CD14-positive monocyte (primary cell): Measurements from ENCODE around the gene CTAGE4. TPM values are rescaled to one million over a fixed set of nuclear protein-coding genes. Genes with fewer than 3 reads are reported as not detected.
"Not testable (repeated sequence)": the region's sequence is repeated elsewhere in the genome, so short reads cannot be mapped to it uniquely, and the experiment has no call there.

Source experiments
- DNase-seq, 3 donors: peaks; one replicate each; pipeline ENCODE4 v3.0.0-alpha.2; 2011 to 2022
- H2AFZ ChIP-seq: 2 replicates; pipeline ENCODE4 v1.6.0; 2012; ENCODE audit warnings: mild to moderate bottlenecking, low read depth, low read length, inconsistent platforms; ENCODE audit not compliant: insufficient read depth, poor library complexity, severe bottlenecking
- H3K27ac ChIP-seq, 2 donors: 1 replicate in 1 of 2; 2 replicates in 1 of 2; pipeline ENCODE4 v1.5.1; 2012 to 2013; ENCODE audit warnings: low read length in 2 of 2, control low read depth in 1 of 2, inconsistent platforms in 1 of 2, low read depth in 1 of 2, mild to moderate bottlenecking in 1 of 2
- H3K27me3 ChIP-seq, 2 donors: one replicate each; pipeline versions ENCODE4 v1.6.0 to v1.6.1; 2011 to 2013; ENCODE audit warnings: low read length in 2 of 2; ENCODE audit not compliant: control insufficient read depth in 2 of 2, insufficient read depth in 2 of 2
- H3K36me3 ChIP-seq, 2 donors: replicated peaks in 1 of 2; 1 replicate in 1 of 2; 2 replicates in 1 of 2; pipeline versions ENCODE4 v1.5.1 to v1.6.1; 2012 to 2013; ENCODE audit warnings: low read length in 2 of 2, control low read depth in 1 of 2, inconsistent platforms in 1 of 2, mild to moderate bottlenecking in 1 of 2; ENCODE audit not compliant: insufficient read depth in 2 of 2, control insufficient read depth in 1 of 2
- H3K4me1 ChIP-seq, 2 donors: 1 replicate in 1 of 2; 2 replicates in 1 of 2; pipeline versions ENCODE4 v1.5.1 to v1.6.1; 2012 to 2013; ENCODE audit warnings: low read length in 2 of 2, control low read depth in 1 of 2, inconsistent platforms in 1 of 2, mild to moderate bottlenecking in 1 of 2, moderate library complexity in 1 of 2; ENCODE audit not compliant: insufficient read depth in 2 of 2, control insufficient read depth in 1 of 2
- H3K4me2 ChIP-seq: replicated peaks from 2 replicates; pipeline ENCODE3; 2012; ENCODE audit warnings: low read length, moderate library complexity, mild to moderate bottlenecking; ENCODE audit not compliant: poor library complexity, severe bottlenecking; ENCODE audit errors: extremely low read depth
- H3K4me3 ChIP-seq, 3 experiments: fragments of 200-600 bp in 1 of 3; sonication (generic) in 1 of 3; replicated peaks in 1 of 3; 1 replicate in 2 of 3; 2 replicates in 1 of 3; pipeline ENCODE4 v1.5.1; 2011 to 2013; ENCODE audit warnings: low read length in 3 of 3, mild to moderate bottlenecking in 3 of 3, control low read depth in 2 of 3, low read depth in 2 of 3, inconsistent platforms in 1 of 3, moderate library complexity in 1 of 3
- H3K79me2 ChIP-seq: 2 replicates; pipeline ENCODE4 v1.6.0; 2012; ENCODE audit warnings: mild to moderate bottlenecking, control low read depth, inconsistent platforms, low read length, moderate library complexity; ENCODE audit not compliant: insufficient read depth
- H3K9ac ChIP-seq: 2 replicates; pipeline ENCODE4 v1.6.0; 2017; ENCODE audit warnings: low read length, mild to moderate bottlenecking; ENCODE audit not compliant: insufficient read depth, poor library complexity, severe bottlenecking
- H3K9me3 ChIP-seq, 2 donors: replicated peaks in 1 of 2; 1 replicate in 1 of 2; 2 replicates in 1 of 2; pipeline versions ENCODE4 v1.5.1 to v1.6.1; 2012 to 2013; ENCODE audit warnings: low read length in 2 of 2, control low read depth in 1 of 2; ENCODE audit not compliant: control insufficient read depth in 1 of 2, insufficient read depth in 1 of 2
- H4K20me1 ChIP-seq: 2 replicates; pipeline ENCODE4 v1.6.0; 2012; ENCODE audit warnings: mild to moderate bottlenecking, low read length, control low read depth, moderate library complexity; ENCODE audit not compliant: insufficient read depth
- H3K27ac Mint-ChIP-seq, 7 donors: one replicate each; pipeline ENCODE4 v1.8.0; 2020; ENCODE audit warnings: mild to moderate bottlenecking in 7 of 7, mixed read lengths in 7 of 7, moderate library complexity in 6 of 7, inconsistent platforms in 2 of 7
- H3K27me3 Mint-ChIP-seq, 3 donors: one replicate each; pipeline ENCODE4 v1.8.0; 2021 to 2022; ENCODE audit warnings: low read depth in 3 of 3, mild to moderate bottlenecking in 3 of 3, mixed read lengths in 3 of 3, moderate library complexity in 3 of 3, inconsistent platforms in 1 of 3
- H3K36me3 Mint-ChIP-seq, 2 donors: one replicate each; pipeline ENCODE4 v1.8.0; 2020; ENCODE audit warnings: mixed read lengths in 2 of 2, inconsistent platforms in 1 of 2, mild to moderate bottlenecking in 1 of 2
- H3K4me1 Mint-ChIP-seq: one replicate; pipeline ENCODE4 v1.8.0; 2020; ENCODE audit warnings: mild to moderate bottlenecking, mixed read lengths
- H3K4me3 Mint-ChIP-seq, 2 donors: one replicate each; pipeline ENCODE4 v1.8.0; 2020; ENCODE audit warnings: mild to moderate bottlenecking in 2 of 2, mixed read lengths in 2 of 2, moderate library complexity in 1 of 2
- H3K9me3 Mint-ChIP-seq, 7 donors: one replicate each; pipeline ENCODE4 v1.8.0; 2020 to 2022; ENCODE audit warnings: mixed read lengths in 7 of 7, mild to moderate bottlenecking in 6 of 7, moderate library complexity in 6 of 7, inconsistent platforms in 2 of 7
- WGBS: methylation state at CpG from one replicate; pipeline ENCODE4 v1.1.5; 2013; ENCODE audit warnings: missing lambda C conversion rate; ENCODE audit not compliant: insufficient coverage; 5-methylcytosine and 5-hydroxymethylcytosine counted together
- intact Hi-C, 2 donors: fragments of 100-400 bp; cut with micrococcal nuclease; formaldehyde crosslinking; loops; one replicate each; pipeline versions ENCODE4 v1.15.0 to v1.15.1; 2023
- polyA plus RNA-seq, 3 donors: library from polyadenylated mRNA; depleted of rRNA in 1 of 3; unstranded in 2 of 3; stranded (reverse) in 1 of 3; fragments of 300-500 nt in 2 of 3; fragments of >200 nt in 1 of 3; fragmentation: Illumina TruSeq in 2 of 3; gene quantifications; 1 replicate in 2 of 3; 2 replicates in 1 of 3; pipeline ENCODE4 v1.2.3, GENCODE V29; 2012 to 2021

CTAGE4 gene
- polyA plus RNA-seq, 3 donors = not detected

GRCh38 chr7:144205306-144205705, 22.0 kb downstream of the CTAGE4 start:
- H3K9ac ChIP-seq, H3K79me2 ChIP-seq, H3K4me1 Mint-ChIP-seq, H3K27ac ChIP-seq, H3K27me3 ChIP-seq, H3K36me3 ChIP-seq, H3K9me3 ChIP-seq, H3K4me3 Mint-ChIP-seq, H4K20me1 ChIP-seq, H3K4me3 ChIP-seq, H3K4me1 ChIP-seq, H2AFZ ChIP-seq, intact Hi-C loops, H3K27me3 Mint-ChIP-seq, H3K36me3 Mint-ChIP-seq, H3K27ac Mint-ChIP-seq, DNase-seq, H3K9me3 Mint-ChIP-seq, H3K4me2 ChIP-seq: not testable (repeated sequence)
- WGBS = no CpG with 5 or more reads among the region's 5 CpGs

- H3K27ac Mint-ChIP-seq, H2AFZ ChIP-seq, H3K4me1 ChIP-seq, H3K27ac ChIP-seq, H3K9ac ChIP-seq, H3K9me3 Mint-ChIP-seq, H3K4me3 ChIP-seq, DNase-seq, H3K9me3 ChIP-seq, H3K4me2 ChIP-seq, H4K20me1 ChIP-seq, H3K4me1 Mint-ChIP-seq, H3K27me3 ChIP-seq, H3K4me3 Mint-ChIP-seq, intact Hi-C loops, H3K79me2 ChIP-seq, H3K36me3 ChIP-seq, H3K36me3 Mint-ChIP-seq, H3K27me3 Mint-ChIP-seq: not testable (repeated sequence)
Measured at GRCh38 chr7:144217200-144217599, 33.9 kb downstream of the CTAGE4 start.

- H3K4me2 ChIP-seq, intact Hi-C loops, H3K9me3 Mint-ChIP-seq, H3K36me3 Mint-ChIP-seq, H3K4me3 ChIP-seq, H3K27me3 ChIP-seq, H3K9me3 ChIP-seq, H3K4me1 Mint-ChIP-seq, H3K9ac ChIP-seq, H3K27ac Mint-ChIP-seq, H3K27ac ChIP-seq, H3K27me3 Mint-ChIP-seq, H3K4me3 Mint-ChIP-seq, H4K20me1 ChIP-seq, H3K4me1 ChIP-seq, H3K79me2 ChIP-seq, H2AFZ ChIP-seq, H3K36me3 ChIP-seq, DNase-seq: not testable (repeated sequence)
- WGBS = no CpG with 5 or more reads among the region's 1 CpG
Measured at GRCh38 chr7:144218581-144218980, 35.3 kb downstream of the CTAGE4 start.

GRCh38 chr7:144219149-144219548, 35.9 kb downstream of the CTAGE4 start:
- H3K36me3 ChIP-seq, H3K36me3 Mint-ChIP-seq, H2AFZ ChIP-seq, H3K27me3 Mint-ChIP-seq, H3K9me3 Mint-ChIP-seq, H3K4me2 ChIP-seq, H3K4me1 ChIP-seq, H3K27ac Mint-ChIP-seq, H3K27ac ChIP-seq, intact Hi-C loops, H3K79me2 ChIP-seq, H3K4me3 Mint-ChIP-seq, H4K20me1 ChIP-seq, H3K9ac ChIP-seq, DNase-seq, H3K9me3 ChIP-seq, H3K4me3 ChIP-seq, H3K4me1 Mint-ChIP-seq, H3K27me3 ChIP-seq: not testable (repeated sequence)
- whole genome bisulfite sequencing = no CpG with 5 or more reads among the region's 4 CpGs

GRCh38 chr7:144220531-144220930, 37.3 kb downstream of the CTAGE4 start:
- DNase-seq, intact Hi-C loops, H3K9me3 ChIP-seq, H3K4me1 Mint-ChIP-seq, H3K36me3 Mint-ChIP-seq, H3K4me3 ChIP-seq, H3K4me2 ChIP-seq, H2AFZ ChIP-seq, H3K9me3 Mint-ChIP-seq, H3K4me3 Mint-ChIP-seq, H3K36me3 ChIP-seq, H3K27ac Mint-ChIP-seq, H4K20me1 ChIP-seq, H3K27ac ChIP-seq, H3K79me2 ChIP-seq, H3K27me3 ChIP-seq, H3K4me1 ChIP-seq, H3K9ac ChIP-seq, H3K27me3 Mint-ChIP-seq: not testable (repeated sequence)
